COLO829 (cell line): ENCODE results near the gene ELMO1.

Experiments used
- DNase-seq: peaks from one replicate; pipeline ENCODE4 v3.0.0; 2012; ENCODE audit warnings: low spot score

Gene ELMO1

GRCh38 chr7:37471619-37472018 lies 23.0 kb upstream of the ELMO1 start:
- no peak for DNase-seq

- no peak for DNase-seq
These were observed 18.3 kb upstream of the ELMO1 start for GRCh38 chr7:37467002-37467401.

GRCh38 chr7:37462138-37462537 lies 13.5 kb upstream of the ELMO1 start:
- no peak for DNase-seq

- no peak for DNase-seq
These were observed 6.4 kb upstream of the ELMO1 start for GRCh38 chr7:37455081-37455480.

GRCh38 chr7:37452346-37452745 lies 3.7 kb upstream of the ELMO1 start:
- DNase-seq = no peak

GRCh38 chr7:37450035-37450434 lies 1.4 kb upstream of the ELMO1 start:
- no peak for DNase-seq

GRCh38 chr7:37449621-37450020 lies 957 bp upstream of the ELMO1 start:
- DNase-seq = no peak

- no peak for DNase-seq
These were observed 541 bp downstream of the ELMO1 start for GRCh38 chr7:37448011-37448635.

- no peak for DNase-seq
These were observed 2.3 kb downstream of the ELMO1 start for GRCh38 chr7:37446371-37446770.

- no peak for DNase-seq
These were observed 2.9 kb downstream of the ELMO1 start for GRCh38 chr7:37445790-37446189.

- no peak for DNase-seq
These were observed 3.5 kb downstream of the ELMO1 start for GRCh38 chr7:37445064-37445723.

GRCh38 chr7:37443627-37444026 lies 5.0 kb downstream of the ELMO1 start:
- DNase-seq = no peak

- no peak for DNase-seq
These were observed 6.4 kb downstream of the ELMO1 start for GRCh38 chr7:37442268-37442667.

GRCh38 chr7:37441816-37442215 lies 6.8 kb downstream of the ELMO1 start:
- DNase-seq = no peak

GRCh38 chr7:37441386-37441760 lies 7.3 kb downstream of the ELMO1 start:
- DNase-seq = no peak

- no peak for DNase-seq
These were observed 7.8 kb downstream of the ELMO1 start for GRCh38 chr7:37440738-37441385.

GRCh38 chr7:37439653-37440026 lies 9.0 kb downstream of the ELMO1 start:
- DNase-seq = no peak

GRCh38 chr7:37438906-37439652 lies 9.6 kb downstream of the ELMO1 start:
- DNase-seq = no peak

- no peak for DNase-seq
These were observed 13.4 kb downstream of the ELMO1 start for GRCh38 chr7:37435156-37435855.

- no peak for DNase-seq
These were observed 14.1 kb downstream of the ELMO1 start for GRCh38 chr7:37434529-37434928.

- DNase-seq = no peak
These were observed 15.5 kb downstream of the ELMO1 start for GRCh38 chr7:37433166-37433565.

GRCh38 chr7:37432281-37432920 lies 16.3 kb downstream of the ELMO1 start:
- DNase-seq = no peak
